Neural progenitor cell (in vitro differentiated cells): Measurements from ENCODE around the gene HAND2. TPM values are rescaled to one million over a fixed set of nuclear protein-coding genes. Genes with fewer than 3 reads are reported as not detected.

ENCODE experiments used
- DNase-seq: peaks from one replicate; pipeline ENCODE4 v3.0.0-alpha.2; 2016; ENCODE audit warnings: low spot score
- H2AFZ ChIP-seq: fragments of 200-600 bp; sonication (generic); replicated peaks from 2 replicates; pipeline ENCODE4 v1.6.1; 2016; ENCODE audit warnings: antibody characterized with exemption
- H3F3A ChIP-seq: fragments of 200-600 bp; sonication (generic); 2 replicates; pipeline ENCODE4 v1.6.1; 2016; ENCODE audit warnings: antibody characterized with exemption, low read depth
- H3K27ac ChIP-seq: fragments of 200-600 bp; sonication (generic); 2 replicates; pipeline ENCODE4 v1.5.1; 2016; ENCODE audit warnings: mild to moderate bottlenecking
- H3K27me3 ChIP-seq: fragments of 200-600 bp; sonication (generic); 2 replicates; pipeline ENCODE4 v1.6.1; 2016; ENCODE audit warnings: mild to moderate bottlenecking, moderate library complexity
- H3K36me3 ChIP-seq: fragments of 200-600 bp; sonication (generic); 2 replicates; pipeline ENCODE4 v1.5.1; 2016
- H3K4me1 ChIP-seq: fragments of 200-600 bp; sonication (generic); 2 replicates; pipeline ENCODE4 v1.6.1; 2016; ENCODE audit warnings: mixed run types
- H3K4me2 ChIP-seq: fragments of 200-600 bp; sonication (generic); 2 replicates; pipeline ENCODE4 v1.6.1; 2016
- H3K4me3 ChIP-seq: fragments of 200-600 bp; sonication (generic); 2 replicates; pipeline ENCODE4 v1.5.1; 2016
- H3K79me2 ChIP-seq: fragments of 200-600 bp; sonication (generic); 2 replicates; pipeline ENCODE4 v1.6.1; 2016; ENCODE audit warnings: low read depth
- H3K9ac ChIP-seq: fragments of 200-600 bp; sonication (generic); 2 replicates; pipeline ENCODE4 v1.6.1; 2016
- H3K9me3 ChIP-seq: fragments of 200-600 bp; sonication (generic); 2 replicates; pipeline ENCODE4 v1.5.1; 2016; ENCODE audit warnings: low read depth
- H4K20me1 ChIP-seq: fragments of 200-600 bp; sonication (generic); 2 replicates; pipeline ENCODE4 v1.6.1; 2016; ENCODE audit warnings: low read depth
- H3K27ac Mint-ChIP-seq: 3 replicates; pipeline ENCODE4 v1.8.0; 2021; ENCODE audit warnings: mixed read lengths
- H3K27me3 Mint-ChIP-seq: 2 replicates; pipeline ENCODE4 v1.8.0; 2022; ENCODE audit warnings: low read depth, mild to moderate bottlenecking, inconsistent platforms, moderate library complexity, mixed read lengths; ENCODE audit not compliant: insufficient read depth
- H3K36me3 Mint-ChIP-seq: 3 replicates; pipeline ENCODE4 v1.8.0; 2021; ENCODE audit warnings: mixed read lengths
- H3K4me1 Mint-ChIP-seq: 3 replicates; pipeline ENCODE4 v1.8.0; 2021; ENCODE audit warnings: mixed read lengths
- H3K4me3 Mint-ChIP-seq: 3 replicates; pipeline ENCODE4 v1.8.0; 2021; ENCODE audit warnings: mild to moderate bottlenecking, moderate library complexity, mixed read lengths
- H3K9me3 Mint-ChIP-seq: 3 replicates; pipeline ENCODE4 v1.8.0; 2020; ENCODE audit warnings: mixed read lengths
- CTCF ChIP-seq: fragments of 200-600 bp; sonication (generic); IDR thresholded peaks from 2 replicates; pipeline ENCODE4 v1.5.1; 2017; ENCODE audit warnings: antibody characterized with exemption, mild to moderate bottlenecking
- EZH2 ChIP-seq: fragments of 200-600 bp; sonication (generic); IDR thresholded peaks from 2 replicates; pipeline ENCODE4 v1.6.1; 2017; ENCODE audit warnings: antibody characterized with exemption, mild to moderate bottlenecking, moderate library complexity
- EZH2phosphoT487 ChIP-seq: fragments of 200-600 bp; sonication (generic); IDR thresholded peaks from 2 replicates; pipeline ENCODE4 v1.6.1; 2017; ENCODE audit warnings: antibody characterized with exemption
- total RNA-seq: library from RNA; depleted of rRNA; stranded (reverse); fragments of >200 nt; gene quantifications from 2 replicates; pipeline ENCODE4 v1.2.3, GENCODE V29; 2015; ENCODE audit warnings: low replicate concordance

The HAND2 gene
- total RNA-seq, 1 donor from 2014 or later = not detected

- Histone ChIP-seq H3K27me3 (peaks cover 100% of the 10 kb centered on the region), H3K4me2 (peak overlapping the region; percentile 73), H3K27ac (no peak overlapping the region), H4K20me1 (peaks cover 15% of the 10 kb centered on the region), H2AFZ (peak overlapping the region; percentile 59), H3K36me3 (no peaks in the 10 kb centered on the region), H3F3A (peaks cover 17% of the 10 kb centered on the region), H3K4me1 (no peaks in the 10 kb centered on the region), H3K9me3 (no peaks in the 10 kb centered on the region), H3K4me3 (peak overlapping the region; percentile 36), H3K9ac (no peak overlapping the region), H3K79me2 (no peaks in the 10 kb centered on the region)
- peaks cover 17% of the 10 kb centered on the region for H3K4me1 Mint-ChIP-seq
- H3K27me3 Mint-ChIP-seq = peaks cover 87% of the 10 kb centered on the region
- TF ChIP-seq EZH2phosphoT487 (no peak), CTCF (peak; percentile 80), EZH2 (no peak)
- no peaks in the 10 kb centered on the region for H3K36me3 Mint-ChIP-seq
- peak overlapping the region; percentile 59 for H3K4me3 Mint-ChIP-seq
- DNase-seq = peak; percentile 81
- H3K9me3 Mint-ChIP-seq = peaks cover 5% of the 10 kb centered on the region
- H3K27ac Mint-ChIP-seq = no peak overlapping the region
These were observed 24.0 kb downstream of the HAND2 start for GRCh38 chr4:173505924-173506518.

- Mint-ChIP-seq H3K4me3 (no peak overlapping the region), H3K4me1 (peaks cover 17% of the 10 kb centered on the region), H3K27ac (no peak overlapping the region), H3K27me3 (peaks cover 74% of the 10 kb centered on the region), H3K36me3 (no peaks in the 10 kb centered on the region), H3K9me3 (peaks cover 3% of the 10 kb centered on the region)
- no peaks in the 10 kb centered on the region for H3K36me3 ChIP-seq
- TF ChIP-seq EZH2phosphoT487 (no peak), CTCF (no peak), EZH2 (no peak)
- no peaks in the 10 kb centered on the region for H3K79me2 ChIP-seq
- no peaks in the 10 kb centered on the region for H3K4me1 ChIP-seq
- peaks cover 100% of the 10 kb centered on the region for H3K27me3 ChIP-seq
- no peak overlapping the region for H2AFZ ChIP-seq
- DNase-seq = no peak
- H3K27ac ChIP-seq = no peak overlapping the region
- peaks cover 17% of the 10 kb centered on the region for H3F3A ChIP-seq
- H3K4me3 ChIP-seq = no peak overlapping the region
- no peaks in the 10 kb centered on the region for H3K9me3 ChIP-seq
- H3K4me2 ChIP-seq = no peak overlapping the region
- H4K20me1 ChIP-seq = peaks cover 15% of the 10 kb centered on the region
- no peak overlapping the region for H3K9ac ChIP-seq
These were observed 25.9 kb downstream of the HAND2 start for GRCh38 chr4:173504181-173504503.

- no peaks in the 10 kb centered on the region for H3K36me3 ChIP-seq
- H3F3A ChIP-seq = peaks cover 13% of the 10 kb centered on the region
- Mint-ChIP-seq H3K27me3 (peaks cover 68% of the 10 kb centered on the region), H3K36me3 (no peaks in the 10 kb centered on the region), H3K9me3 (peaks cover 3% of the 10 kb centered on the region), H3K4me1 (peaks cover 11% of the 10 kb centered on the region), H3K4me3 (no peak overlapping the region), H3K27ac (no peak overlapping the region)
- H3K79me2 ChIP-seq = no peaks in the 10 kb centered on the region
- H3K4me3 ChIP-seq = no peak overlapping the region
- H3K4me2 ChIP-seq = no peak overlapping the region
- H3K9me3 ChIP-seq = no peaks in the 10 kb centered on the region
- no peak overlapping the region for H3K27ac ChIP-seq
- no peak overlapping the region for H3K9ac ChIP-seq
- no peaks in the 10 kb centered on the region for H3K4me1 ChIP-seq
- H3K27me3 ChIP-seq = peaks cover 100% of the 10 kb centered on the region
- no peak for DNase-seq
- H4K20me1 ChIP-seq = peaks cover 10% of the 10 kb centered on the region
- no peak for TF ChIP-seq EZH2
- TF ChIP-seq CTCF = no peak
- no peak for TF ChIP-seq EZH2phosphoT487
- no peak overlapping the region for H2AFZ ChIP-seq
These were observed 26.5 kb downstream of the HAND2 start for GRCh38 chr4:173503330-173504180.
